ENCODE data around the gene RABL6.

GRCh38 chr9:136823136-136824046 is 15.6 kb downstream of the RABL6 start:
- no peak for TF ChIP-seq POLR2A (IDR thresholded peaks at IDR 0.05)
- TF ChIP-seq CTCF (IDR thresholded peaks at IDR 0.05), result no peak

Measured in body of pancreas (tissue), 4 donors.